ENCODE measurements around the gene CCNG2.

Gene CCNG2

GRCh38 chr4:77190053-77190452, 33.0 kb downstream of the CCNG2 start:
- H3K27me3 ChIP-seq (ENCODE audit: insufficient read depth, poor library complexity, severe bottlenecking), result no peaks in the 10 kb centered on the region
- TF ChIP-seq GABPA (IDR thresholded peaks at IDR 0.05; ENCODE audit: low read depth), result no peak
- TF ChIP-seq REST (IDR thresholded peaks at IDR 0.05; ENCODE audit: insufficient replicate concordance, low read depth), result no peak
- no peak for TF ChIP-seq CTCF (IDR thresholded peaks at IDR 0.05; ENCODE audit: insufficient read depth, low read length)
- no peak for TF ChIP-seq POLR2AphosphoS5 (IDR thresholded peaks at IDR 0.05; ENCODE audit: low read depth)
- TF ChIP-seq SPI1 (IDR thresholded peaks at IDR 0.05; ENCODE audit: borderline replicate concordance, low read depth), result no peak
- no peak overlapping the region for H3K4me3 ChIP-seq (replicated peaks; ENCODE audit: insufficient read depth, low read length)
- H3K27ac ChIP-seq (replicated peaks), result no peak overlapping the region
- no peak for DNase-seq (ENCODE audit: low read depth in 1 of 2, low spot score in 1 of 2)

GRCh38 chr4:77193046-77193445, 36.0 kb downstream of the CCNG2 start:
- no peak for DNase-seq (ENCODE audit: low read depth in 1 of 2, low spot score in 1 of 2)
- H3K4me3 ChIP-seq (replicated peaks; ENCODE audit: insufficient read depth, low read length), result no peak overlapping the region; the same call in 1 of the 2 replicates
- TF ChIP-seq REST (IDR thresholded peaks at IDR 0.05; ENCODE audit: insufficient replicate concordance, low read depth) (no peak), CTCF (IDR thresholded peaks at IDR 0.05; ENCODE audit: insufficient read depth, low read length) (no peak), POLR2AphosphoS5 (IDR thresholded peaks at IDR 0.05; ENCODE audit: low read depth) (no peak), SPI1 (IDR thresholded peaks at IDR 0.05; ENCODE audit: borderline replicate concordance, low read depth) (no peak), GABPA (IDR thresholded peaks at IDR 0.05; ENCODE audit: low read depth) (no peak)
- no peak overlapping the region for H3K27ac ChIP-seq (replicated peaks)
- H3K27me3 ChIP-seq (ENCODE audit: insufficient read depth, poor library complexity, severe bottlenecking), result no peaks in the 10 kb centered on the region

- peak; percentile 68; the same call in 1 of the 2 replicates for TF ChIP-seq POLR2AphosphoS5 (IDR thresholded peaks at IDR 0.05; ENCODE audit: low read depth)
- no peak; the same call in 1 of the 2 replicates for TF ChIP-seq SPI1 (IDR thresholded peaks at IDR 0.05; ENCODE audit: borderline replicate concordance, low read depth)
- DNase-seq (ENCODE audit: low read depth in 1 of 2, low spot score in 1 of 2), result peak; percentile 41 to 93
- no peaks in the 10 kb centered on the region for H3K27me3 ChIP-seq (ENCODE audit: insufficient read depth, poor library complexity, severe bottlenecking)
- peak overlapping the region; percentile 46 for H3K4me3 ChIP-seq (replicated peaks; ENCODE audit: insufficient read depth, low read length)
- peak overlapping the region; percentile 71 for H3K27ac ChIP-seq (replicated peaks)
These were observed 36.6 kb downstream of the CCNG2 start for GRCh38 chr4:77193511-77194102.

GRCh38 chr4:77194366-77194765, 37.4 kb downstream of the CCNG2 start:
- peak overlapping the region; percentile 71 for H3K27ac ChIP-seq (replicated peaks)
- peak overlapping the region; percentile 46; the same call in 1 of the 2 replicates for H3K4me3 ChIP-seq (replicated peaks; ENCODE audit: insufficient read depth, low read length)
- H3K27me3 ChIP-seq (ENCODE audit: insufficient read depth, poor library complexity, severe bottlenecking), result no peaks in the 10 kb centered on the region
- TF ChIP-seq GABPA (IDR thresholded peaks at IDR 0.05; ENCODE audit: low read depth) (no peak), POLR2AphosphoS5 (IDR thresholded peaks at IDR 0.05; ENCODE audit: low read depth) (no peak), REST (IDR thresholded peaks at IDR 0.05; ENCODE audit: insufficient replicate concordance, low read depth) (no peak), SPI1 (IDR thresholded peaks at IDR 0.05; ENCODE audit: borderline replicate concordance, low read depth) (no peak), CTCF (IDR thresholded peaks at IDR 0.05; ENCODE audit: insufficient read depth, low read length) (no peak)
- DNase-seq (ENCODE audit: low read depth in 1 of 2, low spot score in 1 of 2), result no peak
